NCI-H345 (cell line): ENCODE data around the gene TNNT1.
A peak's percentile ranks its signal among the peaks of the same experiment; 100 is the strongest.

Experiments
- DNase-seq: peaks from one replicate; lab custom pipeline; 2025; lab: John Stamatoyannopoulos, UW

The TNNT1 gene

GRCh38 chr19:55088543-55089341 is 60.3 kb downstream of the TNNT1 start:
- DNase-seq: peak; percentile 78

GRCh38 chr19:55088021-55088451 is 61.0 kb downstream of the TNNT1 start:
- DNase-seq: no peak

- DNase-seq: no peak
Observed at GRCh38 chr19:55087542-55087901, 61.5 kb downstream of the TNNT1 start.

GRCh38 chr19:55086730-55087541 is 62.1 kb downstream of the TNNT1 start:
- DNase-seq: peak; percentile 80

GRCh38 chr19:55085923-55086715 is 62.9 kb downstream of the TNNT1 start:
- DNase-seq: no peak

GRCh38 chr19:55084416-55084815 is 64.6 kb downstream of the TNNT1 start:
- no peak for DNase-seq

GRCh38 chr19:55083004-55083850 is 65.8 kb downstream of the TNNT1 start:
- no peak for DNase-seq
